GM10266 (cell line): ENCODE results near the gene HOXB6.

ENCODE experiments used
- DNase-seq: peaks from one replicate; pipeline ENCODE4 v3.0.0; 2012; ENCODE audit errors: extremely low spot score
- TF ChIP-seq, protein P1 (sequence below): IDR thresholded peaks from 2 replicates; pipeline ENCODE4 v1.5.1; 2012; ENCODE audit warnings: mild to moderate bottlenecking, low read depth; ENCODE audit not compliant: control insufficient read depth, insufficient read depth; ENCODE audit errors: missing control alignments

HOXB6 gene

GRCh38 chr17:48558057-48558830 is 46.5 kb downstream of the HOXB6 start:
- TF ChIP-seq, protein P1, sequence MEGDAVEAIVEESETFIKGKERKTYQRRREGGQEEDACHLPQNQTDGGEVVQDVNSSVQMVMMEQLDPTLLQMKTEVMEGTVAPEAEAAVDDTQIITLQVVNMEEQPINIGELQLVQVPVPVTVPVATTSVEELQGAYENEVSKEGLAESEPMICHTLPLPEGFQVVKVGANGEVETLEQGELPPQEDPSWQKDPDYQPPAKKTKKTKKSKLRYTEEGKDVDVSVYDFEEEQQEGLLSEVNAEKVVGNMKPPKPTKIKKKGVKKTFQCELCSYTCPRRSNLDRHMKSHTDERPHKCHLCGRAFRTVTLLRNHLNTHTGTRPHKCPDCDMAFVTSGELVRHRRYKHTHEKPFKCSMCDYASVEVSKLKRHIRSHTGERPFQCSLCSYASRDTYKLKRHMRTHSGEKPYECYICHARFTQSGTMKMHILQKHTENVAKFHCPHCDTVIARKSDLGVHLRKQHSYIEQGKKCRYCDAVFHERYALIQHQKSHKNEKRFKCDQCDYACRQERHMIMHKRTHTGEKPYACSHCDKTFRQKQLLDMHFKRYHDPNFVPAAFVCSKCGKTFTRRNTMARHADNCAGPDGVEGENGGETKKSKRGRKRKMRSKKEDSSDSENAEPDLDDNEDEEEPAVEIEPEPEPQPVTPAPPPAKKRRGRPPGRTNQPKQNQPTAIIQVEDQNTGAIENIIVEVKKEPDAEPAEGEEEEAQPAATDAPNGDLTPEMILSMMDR: no peak
- DNase-seq: no peak

DNA sequence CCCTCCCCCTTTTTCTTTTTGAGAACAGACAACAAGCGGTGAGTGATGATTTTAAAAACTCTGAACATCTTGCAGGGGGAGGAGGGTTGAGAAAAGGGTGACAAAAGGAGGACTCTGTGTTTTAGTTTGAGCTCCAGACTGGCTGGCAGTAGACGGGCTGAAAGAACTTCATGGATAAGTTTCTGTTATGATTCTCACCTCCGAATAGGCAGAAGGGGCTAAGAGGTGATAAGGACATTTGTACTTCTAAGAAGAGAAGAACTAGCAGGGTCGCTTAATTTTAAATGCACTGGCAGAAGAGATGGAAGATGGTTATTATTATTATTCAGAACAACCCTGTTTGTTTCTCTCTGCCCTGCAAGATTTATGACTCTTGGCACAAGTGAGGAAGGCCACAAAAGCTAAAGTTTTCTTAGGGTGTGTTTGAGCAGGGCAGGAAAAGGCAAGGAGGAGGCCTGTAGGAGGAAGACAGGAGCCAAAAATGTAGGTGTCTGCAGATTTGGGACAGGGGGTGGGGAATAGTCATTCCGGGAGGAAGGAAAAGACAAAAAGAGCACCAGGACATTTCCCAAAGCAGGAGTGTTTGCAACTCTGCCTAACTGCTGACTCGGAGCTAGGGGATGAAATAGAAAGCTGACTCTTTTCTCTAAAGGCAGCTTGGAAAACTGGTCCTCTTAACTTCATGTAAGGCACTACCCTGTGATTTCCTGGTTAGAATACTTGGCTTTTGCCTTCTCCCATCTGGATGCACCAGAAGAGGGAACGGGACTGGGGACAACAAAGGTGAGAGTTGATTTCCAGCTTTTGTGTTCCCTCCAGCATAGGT is 48.0 kb downstream of the HOXB6 start:
- no peak for DNase-seq
- TF ChIP-seq, protein P1: no peak

DNA sequence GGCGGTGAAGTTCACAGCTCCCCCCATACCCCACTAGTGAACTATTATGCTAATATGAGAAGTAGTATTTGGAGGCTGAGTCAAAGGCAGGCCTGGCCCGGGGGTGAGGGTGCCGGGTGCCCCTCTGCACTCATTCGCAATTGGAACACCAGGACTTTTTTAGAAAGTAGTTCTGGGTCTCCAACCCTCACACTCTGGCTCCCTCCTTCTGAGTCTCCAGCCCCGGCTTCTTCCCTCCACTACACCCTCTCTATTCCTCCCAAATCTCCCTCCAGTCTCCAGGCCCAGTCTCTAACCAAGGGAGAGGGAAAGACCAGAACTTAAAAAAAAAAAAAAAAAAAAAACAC is 48.6 kb downstream of the HOXB6 start:
- DNase-seq: no peak
- TF ChIP-seq, protein P1: no peak

- TF ChIP-seq, protein P1: no peak
- no peak for DNase-seq
Observed at GRCh38 chr17:48555258-48556228, 49.2 kb downstream of the HOXB6 start.

- no peak for DNase-seq
- TF ChIP-seq, protein P1: no peak
Observed at GRCh38 chr17:48554412-48555257, 50.2 kb downstream of the HOXB6 start.

DNA sequence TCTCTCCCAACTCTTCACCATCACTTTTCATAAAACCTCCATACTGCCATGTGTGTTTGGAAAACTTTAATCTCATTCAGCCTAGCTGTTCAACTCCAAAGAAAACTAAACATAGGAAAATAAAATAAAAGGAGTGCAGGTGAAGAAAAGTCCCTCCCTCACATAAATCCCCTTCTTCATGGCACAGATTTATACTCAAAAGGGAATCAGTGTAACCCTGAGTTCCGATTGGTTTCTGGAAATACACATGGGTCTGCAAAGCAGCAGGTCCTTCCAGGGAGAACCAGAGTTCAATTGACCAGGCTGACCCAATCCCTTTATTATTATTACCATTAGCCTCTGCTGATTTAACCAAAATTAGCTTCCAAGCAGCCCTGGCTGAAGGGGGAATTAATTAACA is 51.0 kb downstream of the HOXB6 start:
- DNase-seq: no peak
- TF ChIP-seq, protein P1: no peak
